Osteoblast (primary cell): ENCODE data around the gene NPLOC4. TPM values are rescaled to one million over a fixed set of nuclear protein-coding genes. Genes with fewer than 3 reads are reported as not detected.

Source experiments
- DNase-seq: peaks from one replicate; pipeline ENCODE4 v3.0.0; 2011; ENCODE audit warnings: low spot score, mixed read lengths; ENCODE audit not compliant: insufficient read length; ENCODE audit errors: missing footprints
- H2AFZ ChIP-seq: 2 replicates; pipeline ENCODE4 v1.6.0; 2011; ENCODE audit warnings: mild to moderate bottlenecking, low read length
- H3K27ac ChIP-seq: 2 replicates; pipeline ENCODE4 v1.5.1; 2011; ENCODE audit warnings: mild to moderate bottlenecking, low read depth, low read length, moderate library complexity
- H3K27me3 ChIP-seq: 2 replicates; pipeline ENCODE4 v1.6.0; 2012; ENCODE audit warnings: mild to moderate bottlenecking, control low read depth, inconsistent platforms, low read length, moderate library complexity; ENCODE audit not compliant: insufficient read depth
- H3K36me3 ChIP-seq: 2 replicates; pipeline ENCODE4 v1.5.1; 2011; ENCODE audit warnings: mild to moderate bottlenecking, low read length, control low read depth, moderate library complexity; ENCODE audit not compliant: insufficient read depth
- H3K4me1 ChIP-seq: 2 replicates; pipeline ENCODE4 v1.5.1; 2011; ENCODE audit warnings: mild to moderate bottlenecking, low read length, control low read depth, moderate library complexity; ENCODE audit not compliant: insufficient read depth
- H3K4me2 ChIP-seq: 2 replicates; pipeline ENCODE4 v1.6.0; 2011; ENCODE audit warnings: mild to moderate bottlenecking, low read length; ENCODE audit not compliant: insufficient read depth
- H3K4me3 ChIP-seq: fragments of 200-600 bp; sonication (generic); 3 replicates; pipeline ENCODE4 v1.5.1; 2012; ENCODE audit warnings: mild to moderate bottlenecking, low read length, inconsistent platforms; ENCODE audit not compliant: insufficient read depth
- H3K79me2 ChIP-seq: 2 replicates; pipeline ENCODE4 v1.6.0; 2012; ENCODE audit warnings: mild to moderate bottlenecking, low read length, control low read depth, inconsistent platforms; ENCODE audit not compliant: insufficient read depth
- H3K9me3 ChIP-seq: 2 replicates; pipeline ENCODE4 v1.5.1; 2011; ENCODE audit warnings: low read depth, low read length, control low read depth
- H4K20me1 ChIP-seq: 2 replicates; pipeline ENCODE4 v1.6.0; 2012; ENCODE audit warnings: mild to moderate bottlenecking, low read length, control low read depth; ENCODE audit not compliant: insufficient read depth
- total RNA-seq: library from RNA; depleted of rRNA; stranded (reverse); fragments of >200 nt; gene quantifications from 2 replicates; pipeline ENCODE4 v1.2.3, GENCODE V29; 2012
- TF ChIP-seq, protein P1 (sequence below): IDR thresholded peaks from 2 replicates; pipeline ENCODE4 v1.5.1; 2011; ENCODE audit warnings: mild to moderate bottlenecking, low read depth, low read length, moderate library complexity; ENCODE audit errors: extremely low read depth

Gene NPLOC4
- total RNA-seq, 1 donor, result 118 TPM

DNA sequence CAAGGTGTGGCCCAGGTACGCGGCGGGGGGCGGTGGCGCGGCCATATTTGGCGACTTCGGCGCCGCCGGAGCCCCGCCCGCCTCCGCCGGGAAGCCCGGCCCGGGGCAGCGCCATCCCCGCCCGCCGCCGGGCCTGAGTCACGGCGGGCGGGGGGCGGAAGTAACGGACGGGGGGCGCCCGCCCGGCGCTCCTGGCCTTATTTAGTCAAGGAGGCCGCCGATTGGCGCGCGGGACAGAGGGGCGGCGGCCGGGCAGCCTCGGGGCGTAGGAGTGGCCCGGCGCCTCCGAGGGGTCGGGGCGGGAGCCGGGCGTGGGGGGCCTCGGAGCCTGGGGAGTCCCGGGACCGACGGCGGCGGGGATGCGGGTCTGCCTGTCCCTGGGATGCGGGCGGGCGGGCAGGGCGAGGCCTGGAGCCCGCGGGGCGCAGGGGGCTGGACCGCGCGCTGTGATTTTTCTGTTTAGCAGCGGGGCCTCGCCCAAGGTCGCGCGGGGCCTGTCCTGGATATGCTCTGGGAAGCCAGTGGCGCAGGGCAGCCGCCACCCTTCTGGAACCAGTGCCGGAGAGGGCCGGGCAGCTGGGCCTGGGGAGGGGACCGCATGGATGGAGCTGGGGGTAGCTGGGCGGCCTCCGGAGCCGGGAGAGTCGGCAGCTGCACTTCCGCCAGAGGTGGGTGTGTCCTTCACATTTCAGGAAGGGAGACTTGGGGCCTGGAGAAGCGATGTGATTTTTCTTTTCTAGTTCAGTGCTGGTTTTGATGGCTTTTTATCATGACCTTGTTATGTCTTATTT, 122.0 kb downstream of the NPLOC4 start:
- TF ChIP-seq, protein P1, sequence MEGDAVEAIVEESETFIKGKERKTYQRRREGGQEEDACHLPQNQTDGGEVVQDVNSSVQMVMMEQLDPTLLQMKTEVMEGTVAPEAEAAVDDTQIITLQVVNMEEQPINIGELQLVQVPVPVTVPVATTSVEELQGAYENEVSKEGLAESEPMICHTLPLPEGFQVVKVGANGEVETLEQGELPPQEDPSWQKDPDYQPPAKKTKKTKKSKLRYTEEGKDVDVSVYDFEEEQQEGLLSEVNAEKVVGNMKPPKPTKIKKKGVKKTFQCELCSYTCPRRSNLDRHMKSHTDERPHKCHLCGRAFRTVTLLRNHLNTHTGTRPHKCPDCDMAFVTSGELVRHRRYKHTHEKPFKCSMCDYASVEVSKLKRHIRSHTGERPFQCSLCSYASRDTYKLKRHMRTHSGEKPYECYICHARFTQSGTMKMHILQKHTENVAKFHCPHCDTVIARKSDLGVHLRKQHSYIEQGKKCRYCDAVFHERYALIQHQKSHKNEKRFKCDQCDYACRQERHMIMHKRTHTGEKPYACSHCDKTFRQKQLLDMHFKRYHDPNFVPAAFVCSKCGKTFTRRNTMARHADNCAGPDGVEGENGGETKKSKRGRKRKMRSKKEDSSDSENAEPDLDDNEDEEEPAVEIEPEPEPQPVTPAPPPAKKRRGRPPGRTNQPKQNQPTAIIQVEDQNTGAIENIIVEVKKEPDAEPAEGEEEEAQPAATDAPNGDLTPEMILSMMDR, result no peak
- Histone ChIP-seq H3K36me3 (peaks cover 24% of the 10 kb centered on the region), H3K4me2 (peak overlapping the region; percentile 87), H3K9me3 (no peaks in the 10 kb centered on the region), H3K27ac (peak overlapping the region; percentile 19), H3K79me2 (peaks cover 69% of the 10 kb centered on the region), H3K27me3 (no peaks in the 10 kb centered on the region), H4K20me1 (peaks cover 50% of the 10 kb centered on the region), H2AFZ (no peak overlapping the region), H3K4me3 (peak overlapping the region; percentile 74), H3K4me1 (peaks cover 44% of the 10 kb centered on the region)
- peak; percentile 98 for DNase-seq

DNA sequence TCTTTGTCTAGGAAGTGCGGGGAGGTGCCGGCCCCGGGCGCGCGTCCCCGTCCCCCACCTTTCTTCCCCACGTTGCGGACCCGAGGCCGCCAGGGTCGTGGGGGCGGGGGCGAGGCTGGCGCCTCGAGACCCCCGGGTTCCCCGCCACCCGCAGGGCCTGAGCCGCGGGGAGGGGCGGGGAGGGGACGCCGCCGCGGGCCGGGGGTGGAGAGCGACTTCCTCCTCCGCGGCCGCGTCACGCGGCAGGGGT, 122.5 kb downstream of the NPLOC4 start:
- H3K4me3 ChIP-seq, result peak overlapping the region; percentile 74
- H3K27me3 ChIP-seq, result no peaks in the 10 kb centered on the region
- TF ChIP-seq, protein P1, result no peak
- peak overlapping the region; percentile 87 for H3K4me2 ChIP-seq
- H4K20me1 ChIP-seq, result peaks cover 50% of the 10 kb centered on the region
- no peaks in the 10 kb centered on the region for H3K9me3 ChIP-seq
- peaks cover 74% of the 10 kb centered on the region for H3K79me2 ChIP-seq
- peak overlapping the region; percentile 63 for H3K27ac ChIP-seq
- no peak overlapping the region for H2AFZ ChIP-seq
- H3K36me3 ChIP-seq, result peaks cover 29% of the 10 kb centered on the region
- peaks cover 44% of the 10 kb centered on the region for H3K4me1 ChIP-seq
- peak; percentile 92 for DNase-seq

DNA sequence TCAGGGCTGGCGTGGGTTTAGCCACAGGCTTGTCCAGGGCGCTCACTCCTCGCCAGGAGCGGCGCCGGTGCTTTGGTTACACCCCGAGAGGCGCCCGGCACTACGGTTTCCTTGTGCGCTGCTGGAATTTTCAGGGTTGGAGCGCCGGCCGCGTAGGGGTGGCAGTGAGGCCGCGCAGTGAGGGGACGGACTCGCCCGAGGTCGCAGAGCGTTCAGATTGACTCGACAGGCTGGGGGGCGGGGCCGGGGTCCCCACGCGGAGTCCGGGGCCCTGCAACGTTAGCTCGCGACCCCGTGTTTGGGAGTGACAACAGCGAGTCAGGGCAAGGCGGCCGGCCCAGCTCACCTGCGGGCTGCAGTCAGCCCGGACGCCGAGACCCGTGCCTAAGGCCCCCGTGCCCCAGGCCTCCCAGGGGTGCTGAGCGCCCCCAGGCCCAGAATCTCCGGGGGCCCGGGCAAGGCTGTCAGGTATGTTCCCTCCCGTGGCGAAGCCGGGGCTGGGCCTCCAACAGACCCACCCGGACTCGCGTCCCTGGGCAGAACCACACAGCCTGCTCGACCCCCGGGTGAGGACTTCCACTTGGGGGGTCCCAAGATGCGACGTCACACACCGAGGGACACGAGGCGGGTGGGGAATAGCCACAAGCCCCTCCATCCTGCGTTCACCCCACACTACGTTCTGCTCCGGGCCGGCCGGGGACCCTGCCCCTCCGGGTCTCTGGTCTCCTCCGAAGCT, 123.0 kb downstream of the NPLOC4 start:
- peak; percentile 95 for DNase-seq
- TF ChIP-seq, protein P1, result no peak
- peak overlapping the region; percentile 87 for H3K4me2 ChIP-seq
- no peaks in the 10 kb centered on the region for H3K27me3 ChIP-seq
- H3K4me3 ChIP-seq, result peak overlapping the region; percentile 74
- peaks cover 55% of the 10 kb centered on the region for H4K20me1 ChIP-seq
- peak overlapping the region; percentile 63 for H3K27ac ChIP-seq
- H3K4me1 ChIP-seq, result peaks cover 42% of the 10 kb centered on the region
- H3K36me3 ChIP-seq, result peaks cover 34% of the 10 kb centered on the region
- no peak overlapping the region for H2AFZ ChIP-seq
- peaks cover 77% of the 10 kb centered on the region for H3K79me2 ChIP-seq
- no peaks in the 10 kb centered on the region for H3K9me3 ChIP-seq

DNA sequence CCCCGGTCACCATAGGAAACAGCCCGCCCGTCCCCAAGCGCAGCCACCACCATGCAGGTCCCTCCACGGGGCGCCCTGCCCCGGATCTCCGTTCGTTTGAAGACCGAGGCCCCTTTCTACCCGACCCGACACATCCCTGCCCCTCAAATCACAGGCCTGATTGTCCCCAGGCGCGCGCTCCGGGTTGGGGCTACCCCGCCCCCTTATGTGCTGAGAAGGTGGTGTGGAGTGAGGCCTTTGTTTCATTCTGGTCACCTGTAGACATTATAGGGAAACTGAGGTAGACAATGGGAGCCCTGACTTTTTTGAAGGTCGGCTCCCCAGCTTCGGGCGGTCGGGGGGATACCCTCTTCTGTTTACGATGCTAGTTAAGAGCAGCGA, 123.5 kb downstream of the NPLOC4 start:
- DNase-seq, result peak; percentile 93
- Histone ChIP-seq H3K36me3 (peaks cover 39% of the 10 kb centered on the region), H2AFZ (no peak overlapping the region), H3K79me2 (peaks cover 77% of the 10 kb centered on the region), H3K27me3 (no peaks in the 10 kb centered on the region), H3K4me1 (peaks cover 37% of the 10 kb centered on the region), H3K27ac (peak overlapping the region; percentile 63), H4K20me1 (peaks cover 57% of the 10 kb centered on the region), H3K4me2 (peak overlapping the region; percentile 87), H3K9me3 (no peaks in the 10 kb centered on the region), H3K4me3 (peak overlapping the region; percentile 74)
- TF ChIP-seq, protein P1, result no peak
